Measurements from ENCODE around the gene SNTG2.

Gene SNTG2

DNA sequence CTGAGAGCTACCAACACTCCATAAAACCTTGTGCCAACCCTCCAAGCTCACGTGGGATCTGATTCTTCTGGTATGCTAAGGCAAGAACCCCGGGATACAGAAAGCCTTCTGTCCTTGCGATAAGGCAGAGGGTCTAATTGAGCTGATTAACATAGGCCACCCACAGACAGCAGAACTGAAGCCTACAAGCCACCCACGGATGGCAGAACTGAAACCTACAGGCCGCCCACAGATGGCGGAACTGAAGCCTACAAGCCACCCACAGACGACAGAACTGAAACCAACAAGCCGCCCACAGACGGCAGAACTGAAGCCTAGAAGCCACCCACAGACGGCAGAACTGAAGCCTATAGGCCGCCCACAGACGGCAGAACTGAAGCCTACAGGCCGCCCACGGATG, 216.3 kb downstream of the SNTG2 start:
- DNase-seq (ENCODE audit: extremely low read depth, low read depth) = no peak
- TF ChIP-seq, protein P1, sequence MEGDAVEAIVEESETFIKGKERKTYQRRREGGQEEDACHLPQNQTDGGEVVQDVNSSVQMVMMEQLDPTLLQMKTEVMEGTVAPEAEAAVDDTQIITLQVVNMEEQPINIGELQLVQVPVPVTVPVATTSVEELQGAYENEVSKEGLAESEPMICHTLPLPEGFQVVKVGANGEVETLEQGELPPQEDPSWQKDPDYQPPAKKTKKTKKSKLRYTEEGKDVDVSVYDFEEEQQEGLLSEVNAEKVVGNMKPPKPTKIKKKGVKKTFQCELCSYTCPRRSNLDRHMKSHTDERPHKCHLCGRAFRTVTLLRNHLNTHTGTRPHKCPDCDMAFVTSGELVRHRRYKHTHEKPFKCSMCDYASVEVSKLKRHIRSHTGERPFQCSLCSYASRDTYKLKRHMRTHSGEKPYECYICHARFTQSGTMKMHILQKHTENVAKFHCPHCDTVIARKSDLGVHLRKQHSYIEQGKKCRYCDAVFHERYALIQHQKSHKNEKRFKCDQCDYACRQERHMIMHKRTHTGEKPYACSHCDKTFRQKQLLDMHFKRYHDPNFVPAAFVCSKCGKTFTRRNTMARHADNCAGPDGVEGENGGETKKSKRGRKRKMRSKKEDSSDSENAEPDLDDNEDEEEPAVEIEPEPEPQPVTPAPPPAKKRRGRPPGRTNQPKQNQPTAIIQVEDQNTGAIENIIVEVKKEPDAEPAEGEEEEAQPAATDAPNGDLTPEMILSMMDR (IDR thresholded peaks at IDR 0.05; ENCODE audit: low read depth, low read length) = no peak

DNA sequence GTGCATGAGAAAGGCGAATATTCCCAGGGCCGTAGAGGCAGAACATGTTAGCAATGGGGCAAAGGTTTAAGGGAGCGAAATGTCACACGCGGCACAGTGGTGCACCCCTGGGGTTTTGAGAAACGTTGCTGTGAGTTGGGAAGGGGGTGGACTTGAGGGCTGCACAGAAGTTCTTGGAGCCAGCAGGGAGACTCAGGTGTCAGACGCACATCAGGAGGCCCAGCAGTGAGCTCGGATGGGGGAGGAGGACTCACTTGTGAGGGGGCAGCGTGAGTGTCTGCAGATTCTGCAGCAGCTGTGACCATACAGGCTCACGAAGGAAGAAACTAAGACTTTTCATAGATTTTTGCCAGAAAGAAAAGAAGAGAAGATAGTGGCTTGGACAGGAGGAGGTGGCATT, 218.2 kb downstream of the SNTG2 start:
- TF ChIP-seq, protein P1 (IDR thresholded peaks at IDR 0.05; ENCODE audit: low read depth, low read length) = no peak

DNA sequence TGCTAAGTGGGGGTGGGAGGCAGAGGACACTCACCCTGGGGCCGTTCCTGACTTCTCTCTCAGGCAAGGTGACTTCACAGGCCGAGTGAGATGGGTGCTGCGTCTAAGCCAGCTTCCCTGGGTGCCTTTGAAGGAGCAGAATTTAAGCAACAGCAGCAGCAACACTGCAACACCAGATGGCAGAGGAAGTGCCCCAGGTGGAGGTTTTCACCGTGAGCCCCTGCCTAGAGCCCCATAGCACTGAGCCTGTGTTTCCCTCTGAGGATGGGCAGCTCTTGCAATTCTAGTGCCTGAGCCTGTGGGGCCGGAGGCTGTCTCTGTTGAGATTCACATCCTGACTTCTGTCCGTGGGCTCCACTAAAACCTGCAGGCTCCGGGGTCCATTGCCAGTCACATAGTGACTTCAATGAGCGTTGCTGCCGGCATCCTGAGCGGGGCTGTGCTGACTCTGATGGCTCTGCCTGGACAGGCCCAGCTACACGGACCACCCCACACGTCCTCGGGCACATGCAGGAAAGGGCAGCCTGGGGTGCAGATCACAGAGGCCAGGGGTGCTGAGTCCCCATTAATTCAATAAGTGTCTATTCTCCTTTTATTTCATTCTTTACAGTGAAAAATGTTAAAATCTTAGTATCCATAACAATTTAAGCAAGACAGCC, 218.8 kb downstream of the SNTG2 start:
- DNase-seq (ENCODE audit: extremely low read depth, low read depth) = no peak
- TF ChIP-seq, protein P1 (IDR thresholded peaks at IDR 0.05; ENCODE audit: low read depth, low read length) = no peak

More for the DNA sequence above, 218.2 kb downstream of the SNTG2 start:
- no peak for DNase-seq (ENCODE audit: extremely low read depth, low read depth)

DNA sequence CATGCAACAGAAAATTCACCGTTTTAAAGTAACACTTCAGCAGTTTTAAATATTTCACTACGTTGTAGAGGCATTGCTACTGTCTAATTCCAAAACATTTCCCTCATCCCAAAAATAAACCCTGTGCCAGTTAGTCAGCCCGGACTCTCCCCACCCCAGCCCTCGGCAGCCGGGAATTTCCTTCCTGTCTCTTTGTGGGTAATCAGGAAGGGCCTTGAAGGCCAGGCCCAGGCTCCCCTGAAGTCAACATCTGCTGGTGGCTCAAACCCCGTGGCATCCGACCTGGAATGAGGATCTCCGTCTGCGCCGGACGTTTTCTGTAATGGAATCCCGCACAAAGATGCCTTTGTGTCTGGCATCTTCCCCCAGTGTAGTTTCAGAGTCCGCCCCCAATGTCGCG, 219.6 kb downstream of the SNTG2 start:
- no peak for DNase-seq (ENCODE audit: extremely low read depth, low read depth)
- TF ChIP-seq, protein P1 (IDR thresholded peaks at IDR 0.05; ENCODE audit: low read depth, low read length) = no peak

DNA sequence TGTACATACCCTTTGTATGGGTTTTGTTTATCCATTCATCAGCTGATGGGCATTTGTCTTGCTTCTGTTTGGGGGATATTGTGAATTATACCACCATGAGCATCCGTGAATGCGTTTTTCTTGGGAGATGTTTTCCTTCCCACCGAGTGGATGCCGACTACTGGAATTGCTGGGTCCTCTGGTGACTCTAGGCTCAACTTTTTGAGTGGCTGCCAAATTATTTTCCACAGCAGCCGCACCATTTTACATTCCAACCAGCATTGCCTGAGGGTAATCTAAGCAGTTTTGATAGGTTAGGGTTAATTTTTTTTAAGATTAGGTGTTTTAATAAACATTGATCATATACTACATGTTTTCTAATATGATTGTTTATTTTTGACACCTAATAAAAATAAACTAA, 220.1 kb downstream of the SNTG2 start:
- no peak for DNase-seq (ENCODE audit: extremely low read depth, low read depth)
- TF ChIP-seq, protein P1 (IDR thresholded peaks at IDR 0.05; ENCODE audit: low read depth, low read length) = no peak

DNA sequence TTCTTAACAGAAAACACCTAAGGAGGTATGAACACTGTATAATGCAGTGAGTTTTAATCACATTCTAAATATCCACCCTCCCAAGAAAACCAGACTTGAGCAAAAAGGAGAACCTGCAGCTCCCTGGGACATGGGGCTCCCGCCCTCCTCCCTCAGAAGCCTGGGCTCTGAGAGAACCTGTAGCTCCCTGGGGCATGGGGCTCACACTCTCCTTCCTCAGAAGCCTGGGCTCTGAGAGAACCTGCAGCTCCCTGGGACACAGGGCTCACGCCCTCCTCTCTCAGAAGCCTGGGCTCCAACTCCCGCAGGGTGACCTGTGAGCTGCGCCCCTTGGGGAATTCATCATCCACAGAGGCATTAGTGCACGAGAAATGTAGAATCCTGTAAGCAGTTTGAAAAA, 222.9 kb downstream of the SNTG2 start:
- TF ChIP-seq, protein P1 (IDR thresholded peaks at IDR 0.05; ENCODE audit: low read depth, low read length) = no peak

DNA sequence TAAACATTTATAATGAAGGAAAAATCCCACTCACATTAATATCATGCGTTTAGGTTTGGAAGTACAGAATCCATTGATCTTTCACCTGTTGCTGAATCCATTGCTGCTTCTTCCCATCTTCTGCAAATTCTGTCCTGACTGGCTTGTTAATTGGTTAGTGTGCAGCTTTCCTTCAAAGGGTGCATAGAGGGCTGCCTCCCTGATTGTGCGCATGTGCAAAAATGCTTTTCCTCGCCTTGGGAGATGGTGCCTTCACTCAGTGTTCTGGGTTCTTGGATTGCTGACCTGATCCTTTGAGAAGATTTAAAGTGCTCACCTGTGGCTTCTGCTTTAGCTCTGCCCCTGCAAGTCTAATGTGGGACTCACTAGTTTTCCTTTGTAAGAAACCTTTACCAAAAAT, 231.2 kb downstream of the SNTG2 start:
- DNase-seq (ENCODE audit: extremely low read depth, low read depth) = no peak
- TF ChIP-seq, protein P1 (IDR thresholded peaks at IDR 0.05; ENCODE audit: low read depth, low read length) = no peak

More for the DNA sequence above, 222.9 kb downstream of the SNTG2 start:
- no peak for DNase-seq (ENCODE audit: extremely low read depth, low read depth)
